ENCODE data around the gene SPOCK1. TPM values are rescaled to one million over a fixed set of nuclear protein-coding genes. Genes with fewer than 3 reads are reported as not detected.

Gene SPOCK1
- total and polyA plus RNA-seq, 2 of the 13 experiments (the other 11 are each of a cell fraction or from before 2014, with no cell fraction given): 0.18 to 0.29 TPM

DNA sequence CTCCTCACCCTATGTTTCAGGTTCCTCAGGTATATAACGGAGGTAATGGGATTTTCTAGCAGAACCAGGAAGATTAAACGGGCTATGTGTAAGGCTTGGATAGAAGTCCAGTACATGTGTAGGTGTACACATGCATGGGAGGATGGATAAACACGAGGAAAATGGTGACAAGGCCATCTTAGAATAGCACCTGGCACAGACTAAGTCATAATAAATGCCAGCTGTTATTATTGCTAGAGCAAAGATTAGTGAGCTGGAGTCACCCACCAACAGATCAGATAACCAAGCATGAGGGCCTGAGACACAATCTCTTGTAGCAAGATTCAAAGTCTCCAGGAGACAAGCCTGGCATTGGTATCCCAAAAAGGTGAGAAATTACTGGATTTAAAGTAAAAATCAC is 21.1 kb downstream of the SPOCK1 start:
- Histone ChIP-seq H3K4me2 (ENCODE audit: low read depth, low read length) (no peak overlapping the region), H2AFZ (ENCODE audit: low read length) (no peak overlapping the region), H3K4me3 (replicated peaks in 1 of 3; ENCODE audit: insufficient read depth in 1 of 3, low read depth in 2 of 3, low read length in 3 of 3) (no peak overlapping the region), H3K79me2 (ENCODE audit: insufficient read depth, low read length) (no peaks in the 10 kb centered on the region), H3K9ac (ENCODE audit: insufficient read depth, low read depth, low read length) (no peak overlapping the region), H3K27me3 (ENCODE audit: control insufficient read depth in 1 of 2, insufficient read depth in 2 of 2, low read length in 2 of 2) (no peaks in the 10 kb centered on the region), H3K27ac (ENCODE audit: extremely low read length, insufficient read depth, low read length) (no peak overlapping the region), H4K20me1 (ENCODE audit: insufficient read depth, low read length) (no peaks in the 10 kb centered on the region), H3K4me1 (ENCODE audit: insufficient read depth, low read length) (no peaks in the 10 kb centered on the region), H3K9me3 (ENCODE audit: low read length) (no peaks in the 10 kb centered on the region), H3K36me3 (replicated peaks in 1 of 2; ENCODE audit: control insufficient read depth in 1 of 2, insufficient read depth in 2 of 2, low read length in 2 of 2) (no peaks in the 10 kb centered on the region)
- in situ Hi-C loops (cut with HindIII; ENCODE audit: extremely low pct_ligation_motif_present, low pct_unique_long_range_greater_than_20kb) (no loop called here), intact Hi-C loops (cut with micrococcal nuclease; ENCODE audit: unreplicated experiment) (no loop called here)
- ATAC-seq: no peak
- ChIA-PET POLR2A (no interaction called here), CTCF (ENCODE audit: low intra/inter-chr PET ratio, low total read pairs) (no interaction called here)
- BruUV-seq (replicated peaks): no TSS peak
- WGBS (ENCODE audit: low lambda C conversion rate): 2% methylated on average over 3 of the region's 3 CpGs
- no peak for DNase-seq (ENCODE audit: low spot score)
- FAIRE-seq: no peak
- TF ChIP-seq, protein P1, sequence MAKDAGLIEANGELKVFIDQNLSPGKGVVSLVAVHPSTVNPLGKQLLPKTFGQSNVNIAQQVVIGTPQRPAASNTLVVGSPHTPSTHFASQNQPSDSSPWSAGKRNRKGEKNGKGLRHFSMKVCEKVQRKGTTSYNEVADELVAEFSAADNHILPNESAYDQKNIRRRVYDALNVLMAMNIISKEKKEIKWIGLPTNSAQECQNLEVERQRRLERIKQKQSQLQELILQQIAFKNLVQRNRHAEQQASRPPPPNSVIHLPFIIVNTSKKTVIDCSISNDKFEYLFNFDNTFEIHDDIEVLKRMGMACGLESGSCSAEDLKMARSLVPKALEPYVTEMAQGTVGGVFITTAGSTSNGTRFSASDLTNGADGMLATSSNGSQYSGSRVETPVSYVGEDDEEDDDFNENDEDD (CRISPR knock-in tag; IDR thresholded peaks at IDR 0.05; ENCODE audit: borderline replicate concordance): no peak

DNA sequence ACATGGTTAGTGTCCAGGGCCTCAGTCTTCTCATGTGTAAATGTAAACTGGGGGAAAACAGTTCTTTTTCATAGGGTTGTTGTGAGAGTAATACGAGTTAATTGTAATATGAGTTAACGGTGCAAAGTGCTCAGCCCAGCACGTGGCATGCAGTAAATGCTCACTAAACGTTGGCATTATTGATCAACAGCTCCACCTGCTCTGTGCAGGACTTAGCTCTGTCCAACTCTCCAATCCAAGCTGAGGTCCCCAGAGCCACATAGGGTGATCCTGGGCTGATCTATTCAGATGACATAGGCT is 28.3 kb downstream of the SPOCK1 start:
- H3K9ac ChIP-seq (ENCODE audit: insufficient read depth, low read depth, low read length): no peak overlapping the region
- ATAC-seq: no peak
- H3K27me3 ChIP-seq (ENCODE audit: control insufficient read depth in 1 of 2, insufficient read depth in 2 of 2, low read length in 2 of 2): peaks cover 0 to 8% of the 10 kb centered on the region in 2 experiments; a peak in 1 of 5 replicates
- BruUV-seq (replicated peaks): no TSS peak
- H3K79me2 ChIP-seq (ENCODE audit: insufficient read depth, low read length): no peaks in the 10 kb centered on the region
- H4K20me1 ChIP-seq (ENCODE audit: insufficient read depth, low read length): no peaks in the 10 kb centered on the region
- no peak overlapping the region for H2AFZ ChIP-seq (ENCODE audit: low read length)
- no peak overlapping the region for H3K4me2 ChIP-seq (ENCODE audit: low read depth, low read length)
- in situ Hi-C loops (cut with HindIII; ENCODE audit: extremely low pct_ligation_motif_present, low pct_unique_long_range_greater_than_20kb) (no loop called here), intact Hi-C loops (cut with micrococcal nuclease; ENCODE audit: unreplicated experiment) (no loop called here)
- no peak overlapping the region for H3K27ac ChIP-seq (ENCODE audit: extremely low read length, insufficient read depth, low read length)
- no peaks in the 10 kb centered on the region for H3K4me1 ChIP-seq (ENCODE audit: insufficient read depth, low read length)
- no peaks in the 10 kb centered on the region for H3K36me3 ChIP-seq (replicated peaks in 1 of 2; ENCODE audit: control insufficient read depth in 1 of 2, insufficient read depth in 2 of 2, low read length in 2 of 2)
- FAIRE-seq: no peak
- ChIA-PET POLR2A (no interaction called here), CTCF (ENCODE audit: low intra/inter-chr PET ratio, low total read pairs) (no interaction called here)
- DNase-seq (ENCODE audit: low spot score): no peak
- H3K9me3 ChIP-seq (ENCODE audit: low read length): no peaks in the 10 kb centered on the region
- TF ChIP-seq ZC3H13 (CRISPR knock-in tag; IDR thresholded peaks at IDR 0.05) (no peak), LCORL (IDR thresholded peaks at IDR 0.05) (no peak), LCORL (CRISPR knock-in tag; IDR thresholded peaks at IDR 0.05) (no peak), GATAD1 (CRISPR knock-in tag; IDR thresholded peaks at IDR 0.05) (no peak), MED13 (CRISPR knock-in tag; IDR thresholded peaks at IDR 0.05) (no peak), ZNF619 (CRISPR knock-in tag; IDR thresholded peaks at IDR 0.05) (no peak)
- TF ChIP-seq, protein P2, sequence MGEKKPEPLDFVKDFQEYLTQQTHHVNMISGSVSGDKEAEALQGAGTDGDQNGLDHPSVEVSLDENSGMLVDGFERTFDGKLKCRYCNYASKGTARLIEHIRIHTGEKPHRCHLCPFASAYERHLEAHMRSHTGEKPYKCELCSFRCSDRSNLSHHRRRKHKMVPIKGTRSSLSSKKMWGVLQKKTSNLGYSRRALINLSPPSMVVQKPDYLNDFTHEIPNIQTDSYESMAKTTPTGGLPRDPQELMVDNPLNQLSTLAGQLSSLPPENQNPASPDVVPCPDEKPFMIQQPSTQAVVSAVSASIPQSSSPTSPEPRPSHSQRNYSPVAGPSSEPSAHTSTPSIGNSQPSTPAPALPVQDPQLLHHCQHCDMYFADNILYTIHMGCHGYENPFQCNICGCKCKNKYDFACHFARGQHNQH (CRISPR knock-in tag; IDR thresholded peaks at IDR 0.05): no peak
- 0% methylated on average over 1 of the region's 4 CpGs for WGBS (ENCODE audit: low lambda C conversion rate)
- H3K4me3 ChIP-seq (replicated peaks in 1 of 3; ENCODE audit: insufficient read depth in 1 of 3, low read depth in 2 of 3, low read length in 3 of 3): no peak overlapping the region
